ENCODE data around the gene CD247. TPM values are rescaled to one million over a fixed set of nuclear protein-coding genes. Genes with fewer than 3 reads are reported as not detected.

The CD247 gene
- total and polyA plus RNA-seq, 9 of the 15 experiments (the other 6 are each of a cell fraction or from before 2014, with no cell fraction given), result 0.08 to 0.42 (median 0.28) TPM; not detected in 5

DNA sequence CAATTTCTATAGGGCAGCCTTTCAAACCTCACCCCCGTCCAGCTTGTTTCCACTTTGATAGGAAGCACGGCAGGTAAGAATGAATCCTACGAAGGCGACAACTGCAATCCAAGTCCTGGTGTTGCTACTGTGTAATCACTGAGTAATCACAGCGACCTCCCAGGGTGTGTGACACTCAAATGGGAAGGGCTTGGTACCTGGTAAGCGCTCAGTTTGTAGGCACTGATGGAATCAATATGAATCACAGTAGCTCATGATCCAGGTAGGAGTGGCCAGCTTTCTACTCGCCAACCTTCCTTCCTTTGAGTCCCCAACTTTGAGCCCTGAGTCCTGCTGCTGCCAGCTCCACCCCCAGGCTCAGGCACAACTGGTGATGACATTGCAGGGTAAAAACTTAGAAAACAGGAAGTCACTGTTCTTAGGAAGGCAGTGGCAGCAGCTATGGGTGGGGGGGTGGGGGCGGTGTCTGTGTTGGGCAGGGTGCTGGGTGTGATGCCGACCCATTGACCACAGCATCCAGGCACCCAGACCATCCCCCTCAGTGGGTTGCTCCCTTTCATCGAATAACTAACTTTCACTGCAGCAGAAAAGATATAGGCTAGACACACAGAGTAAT is 70.7 kb downstream of the CD247 start (continued):
- TF ChIP-seq, protein P1, sequence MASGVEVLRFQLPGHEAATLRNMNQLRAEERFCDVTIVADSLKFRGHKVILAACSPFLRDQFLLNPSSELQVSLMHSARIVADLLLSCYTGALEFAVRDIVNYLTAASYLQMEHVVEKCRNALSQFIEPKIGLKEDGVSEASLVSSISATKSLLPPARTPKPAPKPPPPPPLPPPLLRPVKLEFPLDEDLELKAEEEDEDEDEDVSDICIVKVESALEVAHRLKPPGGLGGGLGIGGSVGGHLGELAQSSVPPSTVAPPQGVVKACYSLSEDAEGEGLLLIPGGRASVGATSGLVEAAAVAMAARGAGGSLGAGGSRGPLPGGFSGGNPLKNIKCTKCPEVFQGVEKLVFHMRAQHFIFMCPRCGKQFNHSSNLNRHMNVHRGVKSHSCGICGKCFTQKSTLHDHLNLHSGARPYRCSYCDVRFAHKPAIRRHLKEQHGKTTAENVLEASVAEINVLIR (CRISPR knock-in tag; IDR thresholded peaks at IDR 0.05), result no peak
- no peak for TF ChIP-seq ZNF41 (CRISPR knock-in tag; conservative IDR thresholded peaks at IDR 0.05)
- TF ChIP-seq, protein P2, sequence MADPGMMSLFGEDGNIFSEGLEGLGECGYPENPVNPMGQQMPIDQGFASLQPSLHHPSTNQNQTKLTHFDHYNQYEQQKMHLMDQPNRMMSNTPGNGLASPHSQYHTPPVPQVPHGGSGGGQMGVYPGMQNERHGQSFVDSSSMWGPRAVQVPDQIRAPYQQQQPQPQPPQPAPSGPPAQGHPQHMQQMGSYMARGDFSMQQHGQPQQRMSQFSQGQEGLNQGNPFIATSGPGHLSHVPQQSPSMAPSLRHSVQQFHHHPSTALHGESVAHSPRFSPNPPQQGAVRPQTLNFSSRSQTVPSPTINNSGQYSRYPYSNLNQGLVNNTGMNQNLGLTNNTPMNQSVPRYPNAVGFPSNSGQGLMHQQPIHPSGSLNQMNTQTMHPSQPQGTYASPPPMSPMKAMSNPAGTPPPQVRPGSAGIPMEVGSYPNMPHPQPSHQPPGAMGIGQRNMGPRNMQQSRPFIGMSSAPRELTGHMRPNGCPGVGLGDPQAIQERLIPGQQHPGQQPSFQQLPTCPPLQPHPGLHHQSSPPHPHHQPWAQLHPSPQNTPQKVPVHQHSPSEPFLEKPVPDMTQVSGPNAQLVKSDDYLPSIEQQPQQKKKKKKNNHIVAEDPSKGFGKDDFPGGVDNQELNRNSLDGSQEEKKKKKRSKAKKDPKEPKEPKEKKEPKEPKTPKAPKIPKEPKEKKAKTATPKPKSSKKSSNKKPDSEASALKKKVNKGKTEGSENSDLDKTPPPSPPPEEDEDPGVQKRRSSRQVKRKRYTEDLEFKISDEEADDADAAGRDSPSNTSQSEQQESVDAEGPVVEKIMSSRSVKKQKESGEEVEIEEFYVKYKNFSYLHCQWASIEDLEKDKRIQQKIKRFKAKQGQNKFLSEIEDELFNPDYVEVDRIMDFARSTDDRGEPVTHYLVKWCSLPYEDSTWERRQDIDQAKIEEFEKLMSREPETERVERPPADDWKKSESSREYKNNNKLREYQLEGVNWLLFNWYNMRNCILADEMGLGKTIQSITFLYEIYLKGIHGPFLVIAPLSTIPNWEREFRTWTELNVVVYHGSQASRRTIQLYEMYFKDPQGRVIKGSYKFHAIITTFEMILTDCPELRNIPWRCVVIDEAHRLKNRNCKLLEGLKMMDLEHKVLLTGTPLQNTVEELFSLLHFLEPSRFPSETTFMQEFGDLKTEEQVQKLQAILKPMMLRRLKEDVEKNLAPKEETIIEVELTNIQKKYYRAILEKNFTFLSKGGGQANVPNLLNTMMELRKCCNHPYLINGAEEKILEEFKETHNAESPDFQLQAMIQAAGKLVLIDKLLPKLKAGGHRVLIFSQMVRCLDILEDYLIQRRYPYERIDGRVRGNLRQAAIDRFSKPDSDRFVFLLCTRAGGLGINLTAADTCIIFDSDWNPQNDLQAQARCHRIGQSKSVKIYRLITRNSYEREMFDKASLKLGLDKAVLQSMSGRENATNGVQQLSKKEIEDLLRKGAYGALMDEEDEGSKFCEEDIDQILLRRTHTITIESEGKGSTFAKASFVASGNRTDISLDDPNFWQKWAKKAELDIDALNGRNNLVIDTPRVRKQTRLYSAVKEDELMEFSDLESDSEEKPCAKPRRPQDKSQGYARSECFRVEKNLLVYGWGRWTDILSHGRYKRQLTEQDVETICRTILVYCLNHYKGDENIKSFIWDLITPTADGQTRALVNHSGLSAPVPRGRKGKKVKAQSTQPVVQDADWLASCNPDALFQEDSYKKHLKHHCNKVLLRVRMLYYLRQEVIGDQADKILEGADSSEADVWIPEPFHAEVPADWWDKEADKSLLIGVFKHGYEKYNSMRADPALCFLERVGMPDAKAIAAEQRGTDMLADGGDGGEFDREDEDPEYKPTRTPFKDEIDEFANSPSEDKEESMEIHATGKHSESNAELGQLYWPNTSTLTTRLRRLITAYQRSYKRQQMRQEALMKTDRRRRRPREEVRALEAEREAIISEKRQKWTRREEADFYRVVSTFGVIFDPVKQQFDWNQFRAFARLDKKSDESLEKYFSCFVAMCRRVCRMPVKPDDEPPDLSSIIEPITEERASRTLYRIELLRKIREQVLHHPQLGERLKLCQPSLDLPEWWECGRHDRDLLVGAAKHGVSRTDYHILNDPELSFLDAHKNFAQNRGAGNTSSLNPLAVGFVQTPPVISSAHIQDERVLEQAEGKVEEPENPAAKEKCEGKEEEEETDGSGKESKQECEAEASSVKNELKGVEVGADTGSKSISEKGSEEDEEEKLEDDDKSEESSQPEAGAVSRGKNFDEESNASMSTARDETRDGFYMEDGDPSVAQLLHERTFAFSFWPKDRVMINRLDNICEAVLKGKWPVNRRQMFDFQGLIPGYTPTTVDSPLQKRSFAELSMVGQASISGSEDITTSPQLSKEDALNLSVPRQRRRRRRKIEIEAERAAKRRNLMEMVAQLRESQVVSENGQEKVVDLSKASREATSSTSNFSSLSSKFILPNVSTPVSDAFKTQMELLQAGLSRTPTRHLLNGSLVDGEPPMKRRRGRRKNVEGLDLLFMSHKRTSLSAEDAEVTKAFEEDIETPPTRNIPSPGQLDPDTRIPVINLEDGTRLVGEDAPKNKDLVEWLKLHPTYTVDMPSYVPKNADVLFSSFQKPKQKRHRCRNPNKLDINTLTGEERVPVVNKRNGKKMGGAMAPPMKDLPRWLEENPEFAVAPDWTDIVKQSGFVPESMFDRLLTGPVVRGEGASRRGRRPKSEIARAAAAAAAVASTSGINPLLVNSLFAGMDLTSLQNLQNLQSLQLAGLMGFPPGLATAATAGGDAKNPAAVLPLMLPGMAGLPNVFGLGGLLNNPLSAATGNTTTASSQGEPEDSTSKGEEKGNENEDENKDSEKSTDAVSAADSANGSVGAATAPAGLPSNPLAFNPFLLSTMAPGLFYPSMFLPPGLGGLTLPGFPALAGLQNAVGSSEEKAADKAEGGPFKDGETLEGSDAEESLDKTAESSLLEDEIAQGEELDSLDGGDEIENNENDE (IDR thresholded peaks at IDR 0.05; ENCODE audit: low read depth, low read length), result no peak
- TF ChIP-seq ZNF644 (tag; IDR thresholded peaks at IDR 0.05; ENCODE audit: low read depth), result no peak
- TF ChIP-seq NELFE (IDR thresholded peaks at IDR 0.05; ENCODE audit: insufficient read depth, insufficient read length), result no peak
- TF ChIP-seq ZNF699 (CRISPR knock-in tag; IDR thresholded peaks at IDR 0.05; ENCODE audit: insufficient replicate concordance), result no peak
- no peak for TF ChIP-seq SETDB1 (IDR thresholded peaks at IDR 0.05; ENCODE audit: low read length)
- TF ChIP-seq ZNF121 (CRISPR knock-in tag; conservative IDR thresholded peaks at IDR 0.05), result no peak
- no peak; the same call in 1 of the 2 replicates for TF ChIP-seq ARID1B (IDR thresholded peaks at IDR 0.05)
- TF ChIP-seq IFI16 (CRISPR knock-in tag; IDR thresholded peaks at IDR 0.05), result no peak
- TF ChIP-seq RAD51 (IDR thresholded peaks at IDR 0.05; ENCODE audit: borderline replicate concordance, low read depth), result no peak
- TF ChIP-seq CREM (IDR thresholded peaks at IDR 0.05; ENCODE audit: low read depth), result peak; percentile 33
- TF ChIP-seq HSF4 (CRISPR knock-in tag; IDR thresholded peaks at IDR 0.05; ENCODE audit: borderline replicate concordance), result no peak
- TF ChIP-seq, protein P3, sequence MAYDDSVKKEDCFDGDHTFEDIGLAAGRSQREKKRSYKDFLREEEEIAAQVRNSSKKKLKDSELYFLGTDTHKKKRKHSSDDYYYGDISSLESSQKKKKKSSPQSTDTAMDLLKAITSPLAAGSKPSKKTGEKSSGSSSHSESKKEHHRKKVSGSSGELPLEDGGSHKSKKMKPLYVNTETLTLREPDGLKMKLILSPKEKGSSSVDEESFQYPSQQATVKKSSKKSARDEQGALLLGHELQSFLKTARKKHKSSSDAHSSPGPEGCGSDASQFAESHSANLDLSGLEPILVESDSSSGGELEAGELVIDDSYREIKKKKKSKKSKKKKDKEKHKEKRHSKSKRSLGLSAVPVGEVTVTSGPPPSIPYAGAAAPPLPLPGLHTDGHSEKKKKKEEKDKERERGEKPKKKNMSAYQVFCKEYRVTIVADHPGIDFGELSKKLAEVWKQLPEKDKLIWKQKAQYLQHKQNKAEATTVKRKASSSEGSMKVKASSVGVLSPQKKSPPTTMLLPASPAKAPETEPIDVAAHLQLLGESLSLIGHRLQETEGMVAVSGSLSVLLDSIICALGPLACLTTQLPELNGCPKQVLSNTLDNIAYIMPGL (CRISPR knock-in tag; IDR thresholded peaks at IDR 0.05), result no peak
- no peak for TF ChIP-seq SMAD1 (IDR thresholded peaks at IDR 0.05; ENCODE audit: low read depth, low read length, partially characterized antibody)
